CD14-positive monocyte (primary cell): ENCODE results near the gene INSYN2B. TPM values are rescaled to one million over a fixed set of nuclear protein-coding genes. Genes with fewer than 3 reads are reported as not detected.

ENCODE experiments used
- DNase-seq, 3 donors: peaks; one replicate each; pipeline ENCODE4 v3.0.0-alpha.2; 2011 to 2022
- H2AFZ ChIP-seq: 2 replicates; pipeline ENCODE4 v1.6.0; 2012; ENCODE audit warnings: mild to moderate bottlenecking, low read depth, low read length, inconsistent platforms; ENCODE audit not compliant: insufficient read depth, poor library complexity, severe bottlenecking
- H3K27ac ChIP-seq, 2 donors: 1 replicate in 1 of 2; 2 replicates in 1 of 2; pipeline ENCODE4 v1.5.1; 2012 to 2013; ENCODE audit warnings: low read length in 2 of 2, control low read depth in 1 of 2, inconsistent platforms in 1 of 2, low read depth in 1 of 2, mild to moderate bottlenecking in 1 of 2
- H3K27me3 ChIP-seq, 2 donors: one replicate each; pipeline versions ENCODE4 v1.6.0 to v1.6.1; 2011 to 2013; ENCODE audit warnings: low read length in 2 of 2; ENCODE audit not compliant: control insufficient read depth in 2 of 2, insufficient read depth in 2 of 2
- H3K36me3 ChIP-seq, 2 donors: replicated peaks in 1 of 2; 1 replicate in 1 of 2; 2 replicates in 1 of 2; pipeline versions ENCODE4 v1.5.1 to v1.6.1; 2012 to 2013; ENCODE audit warnings: low read length in 2 of 2, control low read depth in 1 of 2, inconsistent platforms in 1 of 2, mild to moderate bottlenecking in 1 of 2; ENCODE audit not compliant: insufficient read depth in 2 of 2, control insufficient read depth in 1 of 2
- H3K4me1 ChIP-seq, 2 donors: 1 replicate in 1 of 2; 2 replicates in 1 of 2; pipeline versions ENCODE4 v1.5.1 to v1.6.1; 2012 to 2013; ENCODE audit warnings: low read length in 2 of 2, control low read depth in 1 of 2, inconsistent platforms in 1 of 2, mild to moderate bottlenecking in 1 of 2, moderate library complexity in 1 of 2; ENCODE audit not compliant: insufficient read depth in 2 of 2, control insufficient read depth in 1 of 2
- H3K4me2 ChIP-seq: replicated peaks from 2 replicates; pipeline ENCODE3; 2012; ENCODE audit warnings: low read length, moderate library complexity, mild to moderate bottlenecking; ENCODE audit not compliant: poor library complexity, severe bottlenecking; ENCODE audit errors: extremely low read depth
- H3K4me3 ChIP-seq, 3 experiments: fragments of 200-600 bp in 1 of 3; sonication (generic) in 1 of 3; replicated peaks in 1 of 3; 1 replicate in 2 of 3; 2 replicates in 1 of 3; pipeline ENCODE4 v1.5.1; 2011 to 2013; ENCODE audit warnings: low read length in 3 of 3, mild to moderate bottlenecking in 3 of 3, control low read depth in 2 of 3, low read depth in 2 of 3, inconsistent platforms in 1 of 3, moderate library complexity in 1 of 3
- H3K79me2 ChIP-seq: 2 replicates; pipeline ENCODE4 v1.6.0; 2012; ENCODE audit warnings: mild to moderate bottlenecking, control low read depth, inconsistent platforms, low read length, moderate library complexity; ENCODE audit not compliant: insufficient read depth
- H3K9ac ChIP-seq: 2 replicates; pipeline ENCODE4 v1.6.0; 2017; ENCODE audit warnings: low read length, mild to moderate bottlenecking; ENCODE audit not compliant: insufficient read depth, poor library complexity, severe bottlenecking
- H3K9me3 ChIP-seq, 2 donors: replicated peaks in 1 of 2; 1 replicate in 1 of 2; 2 replicates in 1 of 2; pipeline versions ENCODE4 v1.5.1 to v1.6.1; 2012 to 2013; ENCODE audit warnings: low read length in 2 of 2, control low read depth in 1 of 2; ENCODE audit not compliant: control insufficient read depth in 1 of 2, insufficient read depth in 1 of 2
- H4K20me1 ChIP-seq: 2 replicates; pipeline ENCODE4 v1.6.0; 2012; ENCODE audit warnings: mild to moderate bottlenecking, low read length, control low read depth, moderate library complexity; ENCODE audit not compliant: insufficient read depth
- H3K27ac Mint-ChIP-seq, 7 donors: one replicate each; pipeline ENCODE4 v1.8.0; 2020; ENCODE audit warnings: mild to moderate bottlenecking in 7 of 7, mixed read lengths in 7 of 7, moderate library complexity in 6 of 7, inconsistent platforms in 2 of 7
- H3K27me3 Mint-ChIP-seq, 3 donors: one replicate each; pipeline ENCODE4 v1.8.0; 2021 to 2022; ENCODE audit warnings: low read depth in 3 of 3, mild to moderate bottlenecking in 3 of 3, mixed read lengths in 3 of 3, moderate library complexity in 3 of 3, inconsistent platforms in 1 of 3
- H3K36me3 Mint-ChIP-seq, 2 donors: one replicate each; pipeline ENCODE4 v1.8.0; 2020; ENCODE audit warnings: mixed read lengths in 2 of 2, inconsistent platforms in 1 of 2, mild to moderate bottlenecking in 1 of 2
- H3K4me1 Mint-ChIP-seq: one replicate; pipeline ENCODE4 v1.8.0; 2020; ENCODE audit warnings: mild to moderate bottlenecking, mixed read lengths
- H3K4me3 Mint-ChIP-seq, 2 donors: one replicate each; pipeline ENCODE4 v1.8.0; 2020; ENCODE audit warnings: mild to moderate bottlenecking in 2 of 2, mixed read lengths in 2 of 2, moderate library complexity in 1 of 2
- H3K9me3 Mint-ChIP-seq, 7 donors: one replicate each; pipeline ENCODE4 v1.8.0; 2020 to 2022; ENCODE audit warnings: mixed read lengths in 7 of 7, mild to moderate bottlenecking in 6 of 7, moderate library complexity in 6 of 7, inconsistent platforms in 2 of 7
- WGBS: methylation state at CpG from one replicate; pipeline ENCODE4 v1.1.5; 2013; ENCODE audit warnings: missing lambda C conversion rate; ENCODE audit not compliant: insufficient coverage; 5-methylcytosine and 5-hydroxymethylcytosine counted together
- intact Hi-C, 2 donors: fragments of 100-400 bp; cut with micrococcal nuclease; formaldehyde crosslinking; loops; one replicate each; pipeline versions ENCODE4 v1.15.0 to v1.15.1; 2023
- polyA plus RNA-seq, 3 donors: library from polyadenylated mRNA; depleted of rRNA in 1 of 3; unstranded in 2 of 3; stranded (reverse) in 1 of 3; fragments of 300-500 nt in 2 of 3; fragments of >200 nt in 1 of 3; fragmentation: Illumina TruSeq in 2 of 3; gene quantifications; 1 replicate in 2 of 3; 2 replicates in 1 of 3; pipeline ENCODE4 v1.2.3, GENCODE V29; 2012 to 2021
- TF ChIP-seq, protein P1 (sequence below): fragments of 200-600 bp; IDR thresholded peaks from one replicate; pipeline ENCODE4 v1.8.0; 2022; ENCODE audit warnings: antibody characterized with exemption, mild to moderate bottlenecking

The INSYN2B gene
- polyA plus RNA-seq, 3 donors, result 0.17 TPM; not detected in 2

DNA sequence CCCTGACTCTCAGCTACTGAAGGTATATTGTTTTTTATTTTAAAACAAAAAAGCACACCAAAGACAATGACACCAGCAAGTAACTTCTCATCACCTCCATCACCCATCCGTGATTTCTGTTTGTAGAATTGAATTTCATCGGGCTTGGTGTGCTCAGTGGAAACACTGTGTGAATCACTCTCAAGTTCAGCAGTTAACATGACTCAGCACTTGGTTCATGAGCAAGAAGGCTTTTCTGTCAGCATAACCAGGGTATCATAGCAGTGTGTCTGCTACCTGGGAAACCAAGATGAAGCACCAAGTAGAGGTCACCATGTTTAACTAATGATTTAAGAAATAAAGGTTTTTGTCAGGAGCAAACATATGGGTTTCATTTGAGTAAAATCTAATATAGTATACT lies 123.7 kb downstream of the INSYN2B start:
- peaks cover 97% of the 10 kb centered on the region for H4K20me1 ChIP-seq
- peak in 1 of 3 donors; percentile 30 for DNase-seq
- peak overlapping the region in 1 of 2 donors; percentile 48 for H3K27ac ChIP-seq
- H3K9ac ChIP-seq, result no peak overlapping the region
- H3K27me3 ChIP-seq, result no peaks in the 10 kb centered on the region
- H3K4me3 ChIP-seq, result no peak overlapping the region
- H3K27ac Mint-ChIP-seq, result peak overlapping the region in 1 of 7 donors; percentile 81
- H2AFZ ChIP-seq, result no peak overlapping the region
- H3K4me1 ChIP-seq, result peaks cover 0 to 5% of the 10 kb centered on the region in 2 donors
- no peak overlapping the region for H3K4me2 ChIP-seq
- H3K4me3 Mint-ChIP-seq, result no peak overlapping the region
- H3K36me3 ChIP-seq, result peaks cover 3 to 67% of the 10 kb centered on the region in 2 donors
- H3K36me3 Mint-ChIP-seq, result peaks cover 51 to 63% of the 10 kb centered on the region in 2 donors
- H3K79me2 ChIP-seq, result peaks cover 56% of the 10 kb centered on the region
- no peaks in the 10 kb centered on the region for H3K27me3 Mint-ChIP-seq
- H3K9me3 Mint-ChIP-seq, result peaks cover 3 to 11% (median 9%) of the 10 kb centered on the region in 7 donors
- H3K9me3 ChIP-seq, result peaks cover 7 to 8% of the 10 kb centered on the region in 2 donors
- H3K4me1 Mint-ChIP-seq, result peaks cover 47% of the 10 kb centered on the region
- no CpG with 5 or more reads among the region's 2 CpGs for WGBS
- TF ChIP-seq, protein P1, sequence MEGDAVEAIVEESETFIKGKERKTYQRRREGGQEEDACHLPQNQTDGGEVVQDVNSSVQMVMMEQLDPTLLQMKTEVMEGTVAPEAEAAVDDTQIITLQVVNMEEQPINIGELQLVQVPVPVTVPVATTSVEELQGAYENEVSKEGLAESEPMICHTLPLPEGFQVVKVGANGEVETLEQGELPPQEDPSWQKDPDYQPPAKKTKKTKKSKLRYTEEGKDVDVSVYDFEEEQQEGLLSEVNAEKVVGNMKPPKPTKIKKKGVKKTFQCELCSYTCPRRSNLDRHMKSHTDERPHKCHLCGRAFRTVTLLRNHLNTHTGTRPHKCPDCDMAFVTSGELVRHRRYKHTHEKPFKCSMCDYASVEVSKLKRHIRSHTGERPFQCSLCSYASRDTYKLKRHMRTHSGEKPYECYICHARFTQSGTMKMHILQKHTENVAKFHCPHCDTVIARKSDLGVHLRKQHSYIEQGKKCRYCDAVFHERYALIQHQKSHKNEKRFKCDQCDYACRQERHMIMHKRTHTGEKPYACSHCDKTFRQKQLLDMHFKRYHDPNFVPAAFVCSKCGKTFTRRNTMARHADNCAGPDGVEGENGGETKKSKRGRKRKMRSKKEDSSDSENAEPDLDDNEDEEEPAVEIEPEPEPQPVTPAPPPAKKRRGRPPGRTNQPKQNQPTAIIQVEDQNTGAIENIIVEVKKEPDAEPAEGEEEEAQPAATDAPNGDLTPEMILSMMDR, result no peak
- intact Hi-C loops, result no loop called here

DNA sequence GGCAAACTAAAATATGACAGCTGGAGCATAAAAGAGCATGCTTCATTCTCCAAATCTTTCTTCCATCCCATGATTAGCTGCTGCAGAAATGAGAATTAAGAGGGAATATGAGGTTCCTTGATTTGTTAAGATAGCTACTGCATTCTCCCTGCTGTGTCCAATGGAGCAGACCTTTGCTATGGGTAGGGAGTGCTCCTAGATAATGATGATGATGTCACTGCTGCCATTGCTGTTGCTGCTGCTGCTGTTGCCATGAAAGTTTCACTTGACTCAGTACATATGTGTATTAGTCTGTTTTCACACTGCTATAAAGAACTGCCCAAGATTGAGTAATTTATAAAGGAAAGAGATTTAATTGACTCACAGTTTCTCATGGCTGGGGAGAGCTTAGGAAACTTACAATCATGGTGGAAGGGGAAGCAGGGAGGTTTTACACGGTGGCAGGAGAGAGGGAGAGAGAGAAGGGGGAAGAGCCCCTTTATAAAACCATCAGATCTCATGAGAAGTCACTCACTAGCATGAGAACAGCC lies 128.9 kb downstream of the INSYN2B start:
- Histone ChIP-seq H3K4me3 (no peak overlapping the region), H3K27ac (peak overlapping the region in 1 of 2 donors; percentile 52), H3K9ac (no peak overlapping the region), H4K20me1 (peaks cover 94% of the 10 kb centered on the region), H3K27me3 (no peaks in the 10 kb centered on the region), H3K9me3 (peaks cover 26 to 34% of the 10 kb centered on the region in 2 donors), H2AFZ (no peak overlapping the region), H3K36me3 (peaks cover 42 to 92% of the 10 kb centered on the region in 2 donors), H3K4me2 (no peak overlapping the region), H3K79me2 (peaks cover 61% of the 10 kb centered on the region), H3K4me1 (peaks cover 0 to 5% of the 10 kb centered on the region in 2 donors)
- Mint-ChIP-seq H3K9me3 (peaks cover 22 to 36% (median 26%) of the 10 kb centered on the region in 7 donors), H3K4me1 (peaks cover 30% of the 10 kb centered on the region), H3K36me3 (peaks cover 80 to 85% of the 10 kb centered on the region in 2 donors), H3K4me3 (no peak overlapping the region), H3K27ac (peak overlapping the region in 5 of 7 donors; percentile 1 to 71 (median 55)), H3K27me3 (no peaks in the 10 kb centered on the region)
- WGBS, result no CpG with 5 or more reads among the region's 1 CpG
- TF ChIP-seq, protein P1, result no peak
- intact Hi-C loops, result no loop called here
- DNase-seq, result peak in 1 of 3 donors; percentile 43
